ENCODE results near the gene CFD.
A peak's percentile ranks its signal among the peaks of the same experiment; 100 is the strongest.

Gene CFD

GRCh38 chr19:871446-872265 is 12.2 kb downstream of the CFD start:
- TF ChIP-seq EZH2phosphoT487 (IDR thresholded peaks at IDR 0.05; ENCODE audit: borderline replicate concordance, low read length), result no peak
- TF ChIP-seq, protein P1, sequence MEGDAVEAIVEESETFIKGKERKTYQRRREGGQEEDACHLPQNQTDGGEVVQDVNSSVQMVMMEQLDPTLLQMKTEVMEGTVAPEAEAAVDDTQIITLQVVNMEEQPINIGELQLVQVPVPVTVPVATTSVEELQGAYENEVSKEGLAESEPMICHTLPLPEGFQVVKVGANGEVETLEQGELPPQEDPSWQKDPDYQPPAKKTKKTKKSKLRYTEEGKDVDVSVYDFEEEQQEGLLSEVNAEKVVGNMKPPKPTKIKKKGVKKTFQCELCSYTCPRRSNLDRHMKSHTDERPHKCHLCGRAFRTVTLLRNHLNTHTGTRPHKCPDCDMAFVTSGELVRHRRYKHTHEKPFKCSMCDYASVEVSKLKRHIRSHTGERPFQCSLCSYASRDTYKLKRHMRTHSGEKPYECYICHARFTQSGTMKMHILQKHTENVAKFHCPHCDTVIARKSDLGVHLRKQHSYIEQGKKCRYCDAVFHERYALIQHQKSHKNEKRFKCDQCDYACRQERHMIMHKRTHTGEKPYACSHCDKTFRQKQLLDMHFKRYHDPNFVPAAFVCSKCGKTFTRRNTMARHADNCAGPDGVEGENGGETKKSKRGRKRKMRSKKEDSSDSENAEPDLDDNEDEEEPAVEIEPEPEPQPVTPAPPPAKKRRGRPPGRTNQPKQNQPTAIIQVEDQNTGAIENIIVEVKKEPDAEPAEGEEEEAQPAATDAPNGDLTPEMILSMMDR (IDR thresholded peaks at IDR 0.05; ENCODE audit: low read depth, low read length, poor library complexity, severe bottlenecking), result no peak
- H3K79me2 ChIP-seq (ENCODE audit: control insufficient read depth, low read length), result no peaks in the 10 kb centered on the region
- H3K36me3 ChIP-seq (ENCODE audit: control insufficient read depth, low read length), result no peaks in the 10 kb centered on the region
- H3K4me2 ChIP-seq (ENCODE audit: low read length), result peak overlapping the region; percentile 71
- H3K4me3 ChIP-seq (ENCODE audit: low read length), result peak overlapping the region; percentile 63; the same call in 1 of the 2 replicates
- H3F3A ChIP-seq (ENCODE audit: control insufficient read depth, insufficient read depth), result peaks cover 5% of the 10 kb centered on the region; the same call in 1 of the 2 replicates
- no peaks in the 10 kb centered on the region for H3K9me2 ChIP-seq (replicated peaks; ENCODE audit: control insufficient read depth, low read length)
- peaks cover 5% of the 10 kb centered on the region for H4K20me1 ChIP-seq (ENCODE audit: control insufficient read depth, insufficient read depth, low read depth, low read length)
- peaks cover 9% of the 10 kb centered on the region for H3K4me1 ChIP-seq (ENCODE audit: control insufficient read depth, low read length)
- no peaks in the 10 kb centered on the region for H3K27me3 ChIP-seq (ENCODE audit: control insufficient read depth, low read length)
- H3K27ac ChIP-seq (ENCODE audit: low read depth, low read length), result no peak overlapping the region
- no peaks in the 10 kb centered on the region for H3K9me3 ChIP-seq (ENCODE audit: control insufficient read depth, insufficient read depth, low read length)

DNA sequence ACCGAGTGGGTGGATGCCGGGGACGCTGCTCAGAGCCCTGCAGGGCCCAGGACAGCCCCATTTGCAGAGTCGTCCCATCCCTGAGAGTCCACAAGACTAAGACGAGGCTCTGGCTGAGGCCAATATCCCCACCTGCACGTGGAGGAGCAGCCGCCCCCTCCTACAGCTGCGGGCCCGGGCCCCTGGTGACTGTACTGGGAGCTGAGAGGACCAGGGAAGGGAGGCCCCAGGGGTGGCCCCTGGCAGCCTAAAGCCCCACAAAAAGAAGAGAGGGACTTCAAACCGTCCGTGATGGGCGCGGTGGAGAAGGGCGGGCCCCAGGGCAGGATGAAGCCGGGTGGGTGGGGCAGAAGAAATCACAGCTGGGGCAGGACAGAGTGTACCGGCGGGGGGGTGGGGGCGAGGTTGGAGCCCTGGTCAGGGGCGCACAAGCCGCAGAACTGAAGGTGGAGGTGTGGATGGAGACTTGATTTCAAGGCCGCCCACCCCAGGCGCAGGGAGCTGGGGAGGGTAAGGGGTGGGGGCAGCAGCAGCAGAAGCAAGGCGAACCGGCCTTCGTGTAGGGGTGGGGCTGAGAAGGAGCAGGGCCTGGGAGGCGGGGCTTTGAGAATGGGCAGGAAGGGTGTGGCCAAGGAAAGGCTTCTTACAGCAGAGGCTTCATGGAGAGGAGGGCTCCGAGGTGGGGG is 12.9 kb downstream of the CFD start:
- Histone ChIP-seq H3K9me3 (ENCODE audit: control insufficient read depth, insufficient read depth, low read length) (no peaks in the 10 kb centered on the region), H3K9me2 (replicated peaks; ENCODE audit: control insufficient read depth, low read length) (no peaks in the 10 kb centered on the region), H3F3A (ENCODE audit: control insufficient read depth, insufficient read depth) (peaks cover 5% of the 10 kb centered on the region; the same call in 1 of the 2 replicates), H3K27me3 (ENCODE audit: control insufficient read depth, low read length) (no peaks in the 10 kb centered on the region), H3K36me3 (ENCODE audit: control insufficient read depth, low read length) (no peaks in the 10 kb centered on the region), H3K27ac (ENCODE audit: low read depth, low read length) (no peak overlapping the region), H3K79me2 (ENCODE audit: control insufficient read depth, low read length) (no peaks in the 10 kb centered on the region), H3K4me1 (ENCODE audit: control insufficient read depth, low read length) (peaks cover 9% of the 10 kb centered on the region), H4K20me1 (ENCODE audit: control insufficient read depth, insufficient read depth, low read depth, low read length) (peaks cover 5% of the 10 kb centered on the region), H3K4me3 (ENCODE audit: low read length) (peak overlapping the region; percentile 63), H3K4me2 (ENCODE audit: low read length) (peak overlapping the region; percentile 71)
- TF ChIP-seq, protein P1 (IDR thresholded peaks at IDR 0.05; ENCODE audit: low read depth, low read length, poor library complexity, severe bottlenecking), result no peak
- no peak for TF ChIP-seq EZH2phosphoT487 (IDR thresholded peaks at IDR 0.05; ENCODE audit: borderline replicate concordance, low read length)

GRCh38 chr19:873084-873483 is 13.6 kb downstream of the CFD start:
- no peaks in the 10 kb centered on the region for H3K9me3 ChIP-seq (ENCODE audit: control insufficient read depth, insufficient read depth, low read length)
- H3K36me3 ChIP-seq (ENCODE audit: control insufficient read depth, low read length), result no peaks in the 10 kb centered on the region
- no peaks in the 10 kb centered on the region for H3K27me3 ChIP-seq (ENCODE audit: control insufficient read depth, low read length)
- H3K9me2 ChIP-seq (replicated peaks; ENCODE audit: control insufficient read depth, low read length), result no peaks in the 10 kb centered on the region
- no peak overlapping the region for H3K4me3 ChIP-seq (ENCODE audit: low read length)
- no peaks in the 10 kb centered on the region for H3K79me2 ChIP-seq (ENCODE audit: control insufficient read depth, low read length)
- no peak overlapping the region for H3K27ac ChIP-seq (ENCODE audit: low read depth, low read length)
- peaks cover 5% of the 10 kb centered on the region for H4K20me1 ChIP-seq (ENCODE audit: control insufficient read depth, insufficient read depth, low read depth, low read length)
- H3K4me1 ChIP-seq (ENCODE audit: control insufficient read depth, low read length), result peaks cover 9% of the 10 kb centered on the region
- H3K4me2 ChIP-seq (ENCODE audit: low read length), result 0 out of 2 replicates have a peak overlapping the region, but pooled peaks have one; percentile 4
- H3F3A ChIP-seq (ENCODE audit: control insufficient read depth, insufficient read depth), result peaks cover 5% of the 10 kb centered on the region; the same call in 1 of the 2 replicates
- TF ChIP-seq EZH2phosphoT487 (IDR thresholded peaks at IDR 0.05; ENCODE audit: borderline replicate concordance, low read length), result no peak
- TF ChIP-seq, protein P1 (IDR thresholded peaks at IDR 0.05; ENCODE audit: low read depth, low read length, poor library complexity, severe bottlenecking), result no peak
